22Rv1 (cell line): ENCODE results near the gene ESRRG.

ENCODE experiments used
- H3K27ac ChIP-seq: fragments of 450-650 bp; 2 replicates; pipeline ENCODE4 v1.5.1; 2017
- ZFX ChIP-seq: fragments of 450-650 bp; IDR thresholded peaks from 2 replicates; pipeline ENCODE4 v1.6.1; 2017; ENCODE audit warnings: antibody characterized with exemption, borderline replicate concordance
- TF ChIP-seq, protein P1 (sequence below): fragments of 450-650 bp; IDR thresholded peaks from 2 replicates; pipeline ENCODE4 v1.5.1; 2017; ENCODE audit warnings: mild to moderate bottlenecking

Gene ESRRG

DNA sequence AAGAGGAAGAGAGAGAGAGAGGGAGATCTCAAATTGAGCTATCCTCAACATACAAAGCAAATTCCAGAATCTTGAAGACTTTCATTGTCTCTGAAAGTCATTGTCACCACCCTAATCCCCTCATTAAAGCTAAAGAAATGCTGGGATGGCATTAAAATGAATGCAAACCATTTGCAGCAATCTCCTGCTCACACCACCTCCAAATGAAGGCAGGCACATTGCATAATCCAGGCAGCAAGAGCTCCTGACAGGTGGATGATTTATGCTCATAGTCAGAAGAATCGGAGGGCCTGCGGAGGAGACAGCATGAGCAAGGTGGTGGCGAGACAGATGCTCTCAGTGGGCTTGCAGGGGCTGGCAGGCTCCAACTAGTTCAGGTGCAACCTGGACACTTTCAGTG, 90.2 kb downstream of the ESRRG start:
- H3K27ac ChIP-seq = no peak overlapping the region
- TF ChIP-seq, protein P1, sequence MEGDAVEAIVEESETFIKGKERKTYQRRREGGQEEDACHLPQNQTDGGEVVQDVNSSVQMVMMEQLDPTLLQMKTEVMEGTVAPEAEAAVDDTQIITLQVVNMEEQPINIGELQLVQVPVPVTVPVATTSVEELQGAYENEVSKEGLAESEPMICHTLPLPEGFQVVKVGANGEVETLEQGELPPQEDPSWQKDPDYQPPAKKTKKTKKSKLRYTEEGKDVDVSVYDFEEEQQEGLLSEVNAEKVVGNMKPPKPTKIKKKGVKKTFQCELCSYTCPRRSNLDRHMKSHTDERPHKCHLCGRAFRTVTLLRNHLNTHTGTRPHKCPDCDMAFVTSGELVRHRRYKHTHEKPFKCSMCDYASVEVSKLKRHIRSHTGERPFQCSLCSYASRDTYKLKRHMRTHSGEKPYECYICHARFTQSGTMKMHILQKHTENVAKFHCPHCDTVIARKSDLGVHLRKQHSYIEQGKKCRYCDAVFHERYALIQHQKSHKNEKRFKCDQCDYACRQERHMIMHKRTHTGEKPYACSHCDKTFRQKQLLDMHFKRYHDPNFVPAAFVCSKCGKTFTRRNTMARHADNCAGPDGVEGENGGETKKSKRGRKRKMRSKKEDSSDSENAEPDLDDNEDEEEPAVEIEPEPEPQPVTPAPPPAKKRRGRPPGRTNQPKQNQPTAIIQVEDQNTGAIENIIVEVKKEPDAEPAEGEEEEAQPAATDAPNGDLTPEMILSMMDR = no peak
- no peak for TF ChIP-seq ZFX

DNA sequence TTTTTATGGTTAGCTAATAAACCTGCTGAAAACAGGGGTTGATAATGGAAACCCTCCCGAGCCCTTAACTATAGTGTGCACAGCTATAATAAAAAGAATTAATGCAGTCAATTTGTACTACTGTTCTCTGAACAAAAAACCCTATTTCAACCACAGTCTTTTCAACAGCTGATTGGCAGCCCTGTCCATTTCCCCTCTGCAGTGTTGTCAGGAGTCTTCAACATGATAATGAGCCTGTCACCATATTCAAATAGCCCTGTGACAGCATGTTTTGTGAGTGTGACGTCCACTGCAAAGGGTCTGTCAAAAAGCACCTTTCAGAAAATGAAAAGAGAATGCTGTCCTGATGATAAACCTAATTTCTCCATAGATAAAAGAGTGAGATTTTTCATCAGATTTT, 92.7 kb downstream of the ESRRG start:
- TF ChIP-seq, protein P1 = no peak
- TF ChIP-seq ZFX = no peak
- H3K27ac ChIP-seq = no peak overlapping the region

DNA sequence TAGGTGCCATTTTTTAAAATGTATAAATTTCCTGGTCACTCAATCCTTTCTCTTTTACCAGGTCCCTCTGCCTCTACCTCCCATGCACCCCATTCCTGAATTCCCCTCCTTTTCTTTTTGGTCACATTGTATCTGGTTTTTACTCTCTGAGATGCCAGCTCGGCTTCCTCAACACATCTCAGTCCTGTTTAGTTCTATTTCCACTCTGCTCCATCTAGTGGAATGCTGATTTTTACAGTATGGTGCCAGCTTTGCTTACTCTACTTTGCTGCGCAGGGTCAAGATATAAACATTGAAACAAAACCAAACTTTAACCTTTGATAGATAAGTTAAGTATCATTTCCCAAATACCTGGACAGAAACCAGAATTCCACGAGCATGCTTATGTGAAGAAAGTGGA, 96.0 kb downstream of the ESRRG start:
- no peak for TF ChIP-seq ZFX
- TF ChIP-seq, protein P1 = no peak
- H3K27ac ChIP-seq = no peak overlapping the region

DNA sequence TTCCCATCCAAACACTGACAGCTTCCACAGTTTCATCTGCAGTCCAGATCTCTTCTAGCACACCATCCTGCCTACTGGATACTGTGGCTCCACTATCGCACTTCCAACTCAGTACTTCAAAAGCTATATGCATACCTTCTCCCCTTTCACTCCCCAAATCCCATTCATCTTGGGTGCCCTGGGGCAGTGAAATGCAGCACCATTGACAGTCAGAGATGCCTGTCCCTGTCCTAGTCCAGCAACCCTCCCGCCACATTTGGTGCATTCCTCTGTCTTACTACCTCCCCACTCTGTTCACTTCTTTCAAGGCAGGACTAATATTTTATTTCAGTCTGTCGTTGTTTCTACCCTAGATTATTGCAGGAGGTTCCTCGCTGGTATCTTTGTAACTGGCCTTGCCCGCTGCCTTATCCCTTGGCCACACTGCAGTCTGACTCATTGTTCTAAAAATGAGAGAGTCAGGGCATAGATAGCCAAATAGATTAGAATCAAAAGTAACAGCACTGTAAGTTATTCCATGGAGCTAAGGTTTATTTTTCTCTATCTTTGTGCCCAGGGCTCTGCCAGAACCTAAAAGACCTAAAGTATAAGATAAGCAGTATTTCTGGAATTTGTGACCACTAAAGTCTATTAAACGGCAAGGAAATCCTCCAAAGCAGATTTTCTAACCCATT, 96.7 kb downstream of the ESRRG start:
- TF ChIP-seq, protein P1 = no peak
- no peak for TF ChIP-seq ZFX
- H3K27ac ChIP-seq = no peak overlapping the region

DNA sequence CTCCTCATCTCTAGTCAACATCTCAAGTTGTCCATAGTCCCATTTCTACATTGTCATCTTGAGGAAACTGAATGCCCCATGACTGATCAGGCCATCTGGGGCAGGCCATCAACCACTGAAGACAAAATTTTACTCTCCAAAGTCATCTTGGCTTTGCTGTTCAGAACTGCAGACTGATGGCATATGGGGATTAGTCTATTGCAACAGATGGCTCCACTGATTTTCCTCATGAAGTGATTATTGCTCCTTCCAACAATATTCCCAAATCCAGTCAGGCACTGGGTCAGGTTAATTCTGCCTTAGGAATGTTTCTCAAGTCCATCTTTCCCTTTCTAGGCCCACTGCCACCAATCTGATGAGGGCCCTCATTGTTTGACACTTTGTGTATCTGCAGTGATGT, 101.7 kb downstream of the ESRRG start:
- no peak overlapping the region for H3K27ac ChIP-seq
- no peak for TF ChIP-seq ZFX
- TF ChIP-seq, protein P1 = no peak

DNA sequence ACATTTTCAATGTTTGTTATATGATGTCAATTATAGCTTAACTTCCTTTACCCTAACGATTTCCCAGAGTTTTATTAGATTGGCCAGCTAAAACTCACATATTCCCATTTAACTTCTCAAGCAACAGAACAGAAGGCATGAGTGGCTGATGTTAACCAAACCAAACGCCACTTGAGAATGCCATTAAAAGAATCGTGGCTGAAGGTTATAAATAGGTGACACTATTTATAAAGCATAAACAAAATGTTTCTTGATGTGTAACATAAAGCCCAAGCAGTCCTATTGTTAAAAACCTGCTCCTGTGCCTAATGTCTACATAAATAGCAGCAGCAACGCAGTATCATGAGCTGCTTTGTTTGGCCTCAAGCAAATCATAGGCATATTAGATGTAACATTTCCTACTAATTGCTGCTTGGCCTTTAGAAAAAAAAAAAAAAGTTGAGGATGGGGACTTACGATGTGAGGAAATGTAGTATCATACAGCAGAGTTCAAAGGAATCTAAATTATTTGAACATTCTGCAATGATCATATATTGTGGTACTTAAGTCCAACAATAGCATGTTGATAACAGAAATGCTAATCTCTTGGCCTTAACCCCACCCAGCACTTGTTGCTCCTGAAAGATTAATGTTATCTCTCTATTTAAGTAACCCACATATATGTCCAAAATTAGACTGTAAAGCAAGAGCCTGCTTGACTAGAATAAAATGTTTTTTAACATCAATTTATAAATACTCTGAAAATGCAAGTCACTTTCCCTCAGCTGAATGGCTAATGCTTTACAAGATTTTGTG, 106.0 kb downstream of the ESRRG start:
- no peak overlapping the region for H3K27ac ChIP-seq
- no peak for TF ChIP-seq ZFX
- TF ChIP-seq, protein P1 = no peak

DNA sequence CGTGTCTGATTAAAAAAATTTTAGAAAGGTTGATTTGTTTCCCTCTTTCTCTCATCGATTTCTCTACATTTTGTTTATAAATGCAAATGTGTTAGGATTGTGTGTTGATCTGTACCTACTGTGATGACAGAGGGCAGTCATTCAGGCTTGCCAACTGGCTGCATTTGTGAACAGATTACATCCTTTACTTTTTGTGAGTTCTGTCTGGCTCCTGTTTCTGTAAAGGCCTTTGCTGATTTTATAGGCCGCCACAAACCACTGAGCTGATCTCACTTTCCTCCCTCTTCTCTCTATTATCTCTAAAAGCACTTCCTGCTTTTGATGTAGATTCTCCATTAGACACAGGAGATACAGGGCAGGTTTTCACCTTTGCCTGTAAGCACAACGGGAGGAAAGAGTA, 106.8 kb downstream of the ESRRG start:
- TF ChIP-seq ZFX = no peak
- TF ChIP-seq, protein P1 = no peak
- no peak overlapping the region for H3K27ac ChIP-seq
